Neutrophil (primary cell): ENCODE results near the gene RAB6A.
A peak's percentile ranks its signal among the peaks of the same experiment; 100 is the strongest.
"Not testable (repeated sequence)": the region's sequence is repeated elsewhere in the genome, so short reads cannot be mapped to it uniquely, and the experiment has no call there.

Experiments
- H3K27ac ChIP-seq: fragments of 200-600 bp; sonication (generic); 2 replicates; pipeline ENCODE4 v1.5.1; 2016; ENCODE audit warnings: mild to moderate bottlenecking, moderate library complexity
- H3K27me3 ChIP-seq: fragments of 200-600 bp; sonication (generic); 2 replicates; pipeline ENCODE4 v1.6.0; 2016; ENCODE audit warnings: mild to moderate bottlenecking
- H3K36me3 ChIP-seq: fragments of 200-600 bp; sonication (generic); 2 replicates; pipeline ENCODE4 v1.5.1; 2017
- H3K4me1 ChIP-seq, 2 experiments: fragments of 200-600 bp in 1 of 2; sonication (generic) in 1 of 2; 1 replicate in 1 of 2; 2 replicates in 1 of 2; pipeline versions ENCODE4 v1.5.1 to v1.6.1; 2013 to 2016; ENCODE audit warnings: low read depth in 1 of 2, low read length in 1 of 2, mild to moderate bottlenecking in 1 of 2, moderate library complexity in 1 of 2; ENCODE audit not compliant: control insufficient read depth in 1 of 2, insufficient read depth in 1 of 2
- H3K4me3 ChIP-seq, 2 experiments: fragments of 200-600 bp in 1 of 2; sonication (generic) in 1 of 2; 1 replicate in 1 of 2; 2 replicates in 1 of 2; pipeline ENCODE4 v1.5.1; 2013 to 2016; ENCODE audit warnings: low read depth in 1 of 2, low read length in 1 of 2, mild to moderate bottlenecking in 1 of 2, moderate library complexity in 1 of 2
- H3K9me3 ChIP-seq: fragments of 200-600 bp; sonication (generic); 2 replicates; pipeline ENCODE4 v1.5.1; 2016
- CTCF ChIP-seq: fragments of 200-600 bp; sonication (generic); IDR thresholded peaks from 2 replicates; pipeline ENCODE4 v1.5.1; 2016; ENCODE audit warnings: antibody characterized with exemption

Gene RAB6A

DNA sequence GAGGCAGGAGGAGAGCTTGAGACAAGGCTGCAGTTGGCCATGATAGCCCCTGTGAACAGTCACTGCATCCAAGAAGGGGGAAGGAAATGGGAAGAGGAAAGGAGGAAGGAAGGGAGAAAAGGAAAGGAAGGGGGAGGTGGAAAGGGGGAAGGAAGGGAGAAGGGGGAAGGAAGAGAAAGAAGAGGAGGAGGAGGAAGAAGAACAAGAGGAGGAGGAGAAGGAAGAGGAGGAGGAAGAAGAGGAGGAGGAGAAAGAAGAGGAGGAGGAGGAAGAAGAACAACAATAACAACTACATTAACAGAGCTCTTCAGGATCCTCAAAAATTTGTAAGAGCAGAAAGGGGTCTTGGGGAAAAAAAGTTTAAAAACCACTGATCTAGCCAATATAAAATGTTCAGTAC is 5.2 kb downstream of the RAB6A start:
- no peak overlapping the region for H3K4me3 ChIP-seq
- no peak for TF ChIP-seq CTCF
- H3K9me3 ChIP-seq, result no peaks in the 10 kb centered on the region
- no peaks in the 10 kb centered on the region for H3K27me3 ChIP-seq
- no peaks in the 10 kb centered on the region for H3K36me3 ChIP-seq
- peak overlapping the region; percentile 61 for H3K27ac ChIP-seq
- H3K4me1 ChIP-seq, result peaks cover 34 to 40% of the 10 kb centered on the region in 2 experiments

GRCh38 chr11:73753938-73754337 is 6.9 kb downstream of the RAB6A start:
- Histone ChIP-seq H3K9me3 (no peaks in the 10 kb centered on the region), H3K4me1 (peaks cover 29 to 35% of the 10 kb centered on the region in 2 experiments), H3K4me3 (no peak overlapping the region), H3K36me3 (no peaks in the 10 kb centered on the region), H3K27ac (peak overlapping the region; percentile 15), H3K27me3 (no peaks in the 10 kb centered on the region)
- no peak for TF ChIP-seq CTCF

DNA sequence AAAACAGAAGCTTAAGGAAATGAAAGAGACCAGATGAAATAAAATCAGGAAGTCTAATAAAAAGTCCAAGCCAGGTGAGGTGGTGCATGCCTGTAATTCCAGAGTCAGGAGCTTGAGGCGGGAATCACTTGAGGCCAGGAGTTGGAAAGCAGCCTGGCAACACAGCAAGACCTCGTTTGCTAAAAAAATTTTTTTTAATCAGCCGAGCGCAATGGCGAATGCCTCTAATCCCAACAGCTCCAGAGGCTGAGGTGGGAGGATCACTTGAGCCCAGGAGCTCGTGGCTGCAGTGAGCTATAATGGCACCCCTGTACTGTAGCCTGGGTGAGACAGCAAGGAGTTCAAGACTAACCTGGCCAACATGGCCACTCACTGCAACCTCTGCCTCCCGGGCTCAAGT is 8.0 kb downstream of the RAB6A start:
- Histone ChIP-seq H3K36me3 (no peaks in the 10 kb centered on the region), H3K4me1 (peaks cover 23 to 26% of the 10 kb centered on the region in 2 experiments), H3K9me3 (no peaks in the 10 kb centered on the region), H3K27ac (no peak overlapping the region), H3K4me3 (no peak overlapping the region), H3K27me3 (no peaks in the 10 kb centered on the region)
- no peak for TF ChIP-seq CTCF

DNA sequence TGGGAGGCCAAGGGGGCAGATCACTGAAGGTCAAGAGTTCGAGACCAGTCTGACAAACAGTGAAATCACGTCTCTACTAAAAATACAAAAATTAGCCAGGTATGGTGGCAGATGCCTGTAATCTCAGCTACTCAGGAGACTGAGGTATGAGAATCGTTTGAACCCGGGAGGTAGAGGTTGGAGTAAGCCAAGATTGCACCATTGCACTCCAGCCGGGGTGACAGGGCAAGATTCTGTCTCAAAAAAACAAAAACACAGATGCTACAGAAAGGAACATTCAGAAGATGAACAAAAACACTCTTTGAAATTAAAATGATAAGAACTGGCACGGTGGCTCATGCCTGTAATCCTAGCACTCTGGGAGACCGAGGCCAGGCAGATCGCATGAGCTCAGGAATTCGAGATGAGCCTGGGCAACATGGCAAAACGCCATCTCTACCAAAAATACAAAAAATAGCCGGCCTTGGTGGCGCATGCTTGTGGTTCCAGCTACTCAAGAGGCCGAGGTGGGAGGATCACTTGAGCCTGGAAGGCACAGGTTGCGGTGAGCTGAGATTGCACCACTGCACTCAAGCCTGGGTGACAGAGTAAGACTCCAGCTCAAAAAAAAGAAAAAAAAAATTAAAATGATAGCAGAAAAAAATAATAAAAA is 8.5 kb downstream of the RAB6A start:
- no peaks in the 10 kb centered on the region for H3K9me3 ChIP-seq
- H3K4me3 ChIP-seq, result no peak overlapping the region
- TF ChIP-seq CTCF, result no peak
- H3K4me1 ChIP-seq, result peaks cover 18 to 22% of the 10 kb centered on the region in 2 experiments
- H3K27ac ChIP-seq, result no peak overlapping the region
- H3K36me3 ChIP-seq, result no peaks in the 10 kb centered on the region
- no peaks in the 10 kb centered on the region for H3K27me3 ChIP-seq

GRCh38 chr11:73750862-73751261 is 10.0 kb downstream of the RAB6A start:
- not testable (repeated sequence) for H3K4me3 ChIP-seq, H3K27me3 ChIP-seq, H3K9me3 ChIP-seq, H3K36me3 ChIP-seq, H3K4me1 ChIP-seq, H3K27ac ChIP-seq

DNA sequence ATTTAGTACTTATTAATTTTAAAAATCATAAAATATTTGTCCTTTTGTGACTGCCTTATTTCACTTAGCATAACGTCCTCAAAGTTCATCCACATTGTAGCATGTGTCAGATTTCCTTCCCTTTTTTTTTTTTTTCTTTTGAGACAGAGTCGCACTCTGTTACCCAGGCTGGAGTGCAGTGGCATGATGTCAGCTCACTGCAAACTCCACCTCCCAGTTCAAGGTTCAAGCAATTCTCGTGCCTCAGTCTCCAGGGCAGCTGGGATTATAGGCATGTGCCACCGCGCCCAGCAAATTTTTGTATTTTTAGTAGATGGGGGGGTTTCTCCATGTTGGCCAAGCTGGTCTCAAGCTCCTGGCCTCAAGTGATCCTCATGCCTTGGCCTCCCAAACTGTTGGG is 10.6 kb downstream of the RAB6A start:
- H3K9me3 ChIP-seq, result no peaks in the 10 kb centered on the region
- H3K27me3 ChIP-seq, result no peaks in the 10 kb centered on the region
- no peaks in the 10 kb centered on the region for H3K36me3 ChIP-seq
- H3K4me3 ChIP-seq, result no peak overlapping the region
- peaks cover 7 to 8% of the 10 kb centered on the region in 2 experiments for H3K4me1 ChIP-seq
- H3K27ac ChIP-seq, result peak overlapping the region; percentile 35
- TF ChIP-seq CTCF, result no peak
